Measurements from ENCODE around the gene B4GALNT1. TPM values are rescaled to one million over a fixed set of nuclear protein-coding genes. Genes with fewer than 3 reads are reported as not detected.

The B4GALNT1 gene
- total and polyA plus RNA-seq, 10 of the 15 experiments (the other 5 are each of a cell fraction or from before 2014, with no cell fraction given) = 0.01 to 0.38 (median 0.14) TPM; not detected in 3

DNA sequence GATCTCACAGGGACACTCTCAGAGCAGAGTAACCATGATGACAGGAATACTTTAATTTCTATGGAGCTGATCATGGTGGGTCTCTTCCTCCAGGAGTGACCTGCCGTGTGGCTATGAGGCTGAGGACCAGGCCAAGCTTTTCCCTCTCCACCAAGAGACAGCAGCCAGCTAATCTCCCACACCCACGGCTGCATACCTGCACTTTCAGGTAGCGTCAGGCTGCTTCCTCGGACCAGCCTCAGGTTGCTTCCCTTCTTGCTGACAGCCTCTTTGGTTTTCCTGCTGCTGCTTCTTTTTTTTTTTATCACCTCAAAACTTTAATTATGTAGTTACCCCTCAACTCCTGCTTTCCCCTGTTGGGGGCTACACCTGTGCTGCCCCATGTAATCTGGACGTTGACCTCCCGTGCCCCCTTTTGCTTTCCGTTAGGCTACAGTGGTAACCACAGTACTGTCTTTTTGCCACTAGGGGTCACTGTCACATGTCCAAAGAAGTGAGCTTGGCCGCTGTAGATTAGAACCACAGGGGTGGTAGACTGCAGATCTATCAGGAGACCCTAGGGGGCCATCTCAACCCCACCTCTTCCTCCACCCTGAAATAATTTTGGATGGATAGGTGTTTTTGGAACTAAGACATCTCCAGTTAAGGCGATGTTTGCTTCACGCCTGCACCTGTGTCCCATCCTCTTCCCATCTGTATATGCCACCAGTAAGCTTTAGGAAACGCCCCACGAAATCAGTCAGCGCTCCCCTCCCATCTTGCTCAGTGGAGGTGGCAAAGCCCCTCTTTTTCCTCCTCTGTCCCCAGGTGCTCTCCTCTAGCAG, 49.8 kb downstream of the B4GALNT1 start (continued):
- TF ChIP-seq HDGF (IDR thresholded peaks at IDR 0.05) (no peak), TCF12 (IDR thresholded peaks at IDR 0.05; ENCODE audit: low read depth, low read length) (no peak), BMI1 (IDR thresholded peaks at IDR 0.05; ENCODE audit: borderline replicate concordance) (no peak), YY1 (IDR thresholded peaks at IDR 0.05; ENCODE audit: low read depth, low read length) (peak; percentile 60; the same call in 1 of the 2 replicates), SREBF2 (IDR thresholded peaks at IDR 0.05; ENCODE audit: low read length) (no peak), IKZF2 (IDR thresholded peaks at IDR 0.05) (no peak), RUNX3 (IDR thresholded peaks at IDR 0.05; ENCODE audit: low read length) (peak; percentile 95), SMARCA5 (IDR thresholded peaks at IDR 0.05) (no peak), RAD21 (IDR thresholded peaks at IDR 0.05; ENCODE audit: insufficient read depth, low read depth, low read length) (peak; percentile 89), CHD4 (IDR thresholded peaks at IDR 0.05) (no peak), NRF1 (conservative IDR thresholded peaks at IDR 0.05; ENCODE audit: low read depth, low read length) (no peak), MXI1 (IDR thresholded peaks at IDR 0.05; ENCODE audit: low read depth, low read length) (no peak), CBFB (IDR thresholded peaks at IDR 0.05; ENCODE audit: low read depth) (peak; percentile 71), IKZF1 (conservative IDR thresholded peaks at IDR 0.05) (no peak)
- TF ChIP-seq, protein P1, sequence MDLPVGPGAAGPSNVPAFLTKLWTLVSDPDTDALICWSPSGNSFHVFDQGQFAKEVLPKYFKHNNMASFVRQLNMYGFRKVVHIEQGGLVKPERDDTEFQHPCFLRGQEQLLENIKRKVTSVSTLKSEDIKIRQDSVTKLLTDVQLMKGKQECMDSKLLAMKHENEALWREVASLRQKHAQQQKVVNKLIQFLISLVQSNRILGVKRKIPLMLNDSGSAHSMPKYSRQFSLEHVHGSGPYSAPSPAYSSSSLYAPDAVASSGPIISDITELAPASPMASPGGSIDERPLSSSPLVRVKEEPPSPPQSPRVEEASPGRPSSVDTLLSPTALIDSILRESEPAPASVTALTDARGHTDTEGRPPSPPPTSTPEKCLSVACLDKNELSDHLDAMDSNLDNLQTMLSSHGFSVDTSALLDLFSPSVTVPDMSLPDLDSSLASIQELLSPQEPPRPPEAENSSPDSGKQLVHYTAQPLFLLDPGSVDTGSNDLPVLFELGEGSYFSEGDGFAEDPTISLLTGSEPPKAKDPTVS (IDR thresholded peaks at IDR 0.05; ENCODE audit: low read depth, low read length) = no peak
- TF ChIP-seq, protein P2, sequence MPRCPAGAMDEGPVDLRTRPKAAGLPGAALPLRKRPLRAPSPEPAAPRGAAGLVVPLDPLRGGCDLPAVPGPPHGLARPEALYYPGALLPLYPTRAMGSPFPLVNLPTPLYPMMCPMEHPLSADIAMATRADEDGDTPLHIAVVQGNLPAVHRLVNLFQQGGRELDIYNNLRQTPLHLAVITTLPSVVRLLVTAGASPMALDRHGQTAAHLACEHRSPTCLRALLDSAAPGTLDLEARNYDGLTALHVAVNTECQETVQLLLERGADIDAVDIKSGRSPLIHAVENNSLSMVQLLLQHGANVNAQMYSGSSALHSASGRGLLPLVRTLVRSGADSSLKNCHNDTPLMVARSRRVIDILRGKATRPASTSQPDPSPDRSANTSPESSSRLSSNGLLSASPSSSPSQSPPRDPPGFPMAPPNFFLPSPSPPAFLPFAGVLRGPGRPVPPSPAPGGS (IDR thresholded peaks at IDR 0.05; ENCODE audit: borderline replicate concordance, insufficient read depth, low read depth, low read length, poor library complexity, severe bottlenecking) = no peak
- TF ChIP-seq, protein P3, sequence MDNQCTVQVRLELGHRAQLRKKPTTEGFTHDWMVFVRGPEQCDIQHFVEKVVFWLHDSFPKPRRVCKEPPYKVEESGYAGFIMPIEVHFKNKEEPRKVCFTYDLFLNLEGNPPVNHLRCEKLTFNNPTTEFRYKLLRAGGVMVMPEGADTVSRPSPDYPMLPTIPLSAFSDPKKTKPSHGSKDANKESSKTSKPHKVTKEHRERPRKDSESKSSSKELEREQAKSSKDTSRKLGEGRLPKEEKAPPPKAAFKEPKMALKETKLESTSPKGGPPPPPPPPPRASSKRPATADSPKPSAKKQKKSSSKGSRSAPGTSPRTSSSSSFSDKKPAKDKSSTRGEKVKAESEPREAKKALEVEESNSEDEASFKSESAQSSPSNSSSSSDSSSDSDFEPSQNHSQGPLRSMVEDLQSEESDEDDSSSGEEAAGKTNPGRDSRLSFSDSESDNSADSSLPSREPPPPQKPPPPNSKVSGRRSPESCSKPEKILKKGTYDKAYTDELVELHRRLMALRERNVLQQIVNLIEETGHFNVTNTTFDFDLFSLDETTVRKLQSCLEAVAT (IDR thresholded peaks at IDR 0.05) = 0 out of 2 replicates have a peak, but pooled peaks have one; percentile 31
- TF ChIP-seq, protein P4, sequence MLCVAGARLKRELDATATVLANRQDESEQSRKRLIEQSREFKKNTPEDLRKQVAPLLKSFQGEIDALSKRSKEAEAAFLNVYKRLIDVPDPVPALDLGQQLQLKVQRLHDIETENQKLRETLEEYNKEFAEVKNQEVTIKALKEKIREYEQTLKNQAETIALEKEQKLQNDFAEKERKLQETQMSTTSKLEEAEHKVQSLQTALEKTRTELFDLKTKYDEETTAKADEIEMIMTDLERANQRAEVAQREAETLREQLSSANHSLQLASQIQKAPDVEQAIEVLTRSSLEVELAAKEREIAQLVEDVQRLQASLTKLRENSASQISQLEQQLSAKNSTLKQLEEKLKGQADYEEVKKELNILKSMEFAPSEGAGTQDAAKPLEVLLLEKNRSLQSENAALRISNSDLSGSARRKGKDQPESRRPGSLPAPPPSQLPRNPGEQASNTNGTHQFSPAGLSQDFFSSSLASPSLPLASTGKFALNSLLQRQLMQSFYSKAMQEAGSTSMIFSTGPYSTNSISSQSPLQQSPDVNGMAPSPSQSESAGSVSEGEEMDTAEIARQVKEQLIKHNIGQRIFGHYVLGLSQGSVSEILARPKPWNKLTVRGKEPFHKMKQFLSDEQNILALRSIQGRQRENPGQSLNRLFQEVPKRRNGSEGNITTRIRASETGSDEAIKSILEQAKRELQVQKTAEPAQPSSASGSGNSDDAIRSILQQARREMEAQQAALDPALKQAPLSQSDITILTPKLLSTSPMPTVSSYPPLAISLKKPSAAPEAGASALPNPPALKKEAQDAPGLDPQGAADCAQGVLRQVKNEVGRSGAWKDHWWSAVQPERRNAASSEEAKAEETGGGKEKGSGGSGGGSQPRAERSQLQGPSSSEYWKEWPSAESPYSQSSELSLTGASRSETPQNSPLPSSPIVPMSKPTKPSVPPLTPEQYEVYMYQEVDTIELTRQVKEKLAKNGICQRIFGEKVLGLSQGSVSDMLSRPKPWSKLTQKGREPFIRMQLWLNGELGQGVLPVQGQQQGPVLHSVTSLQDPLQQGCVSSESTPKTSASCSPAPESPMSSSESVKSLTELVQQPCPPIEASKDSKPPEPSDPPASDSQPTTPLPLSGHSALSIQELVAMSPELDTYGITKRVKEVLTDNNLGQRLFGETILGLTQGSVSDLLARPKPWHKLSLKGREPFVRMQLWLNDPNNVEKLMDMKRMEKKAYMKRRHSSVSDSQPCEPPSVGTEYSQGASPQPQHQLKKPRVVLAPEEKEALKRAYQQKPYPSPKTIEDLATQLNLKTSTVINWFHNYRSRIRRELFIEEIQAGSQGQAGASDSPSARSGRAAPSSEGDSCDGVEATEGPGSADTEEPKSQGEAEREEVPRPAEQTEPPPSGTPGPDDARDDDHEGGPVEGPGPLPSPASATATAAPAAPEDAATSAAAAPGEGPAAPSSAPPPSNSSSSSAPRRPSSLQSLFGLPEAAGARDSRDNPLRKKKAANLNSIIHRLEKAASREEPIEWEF (IDR thresholded peaks at IDR 0.05; ENCODE audit: insufficient replicate concordance, low read depth, low read length) = no peak
- TF ChIP-seq, protein P5, sequence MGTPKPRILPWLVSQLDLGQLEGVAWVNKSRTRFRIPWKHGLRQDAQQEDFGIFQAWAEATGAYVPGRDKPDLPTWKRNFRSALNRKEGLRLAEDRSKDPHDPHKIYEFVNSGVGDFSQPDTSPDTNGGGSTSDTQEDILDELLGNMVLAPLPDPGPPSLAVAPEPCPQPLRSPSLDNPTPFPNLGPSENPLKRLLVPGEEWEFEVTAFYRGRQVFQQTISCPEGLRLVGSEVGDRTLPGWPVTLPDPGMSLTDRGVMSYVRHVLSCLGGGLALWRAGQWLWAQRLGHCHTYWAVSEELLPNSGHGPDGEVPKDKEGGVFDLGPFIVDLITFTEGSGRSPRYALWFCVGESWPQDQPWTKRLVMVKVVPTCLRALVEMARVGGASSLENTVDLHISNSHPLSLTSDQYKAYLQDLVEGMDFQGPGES (IDR thresholded peaks at IDR 0.05) = no peak
